HUES6 (cell line): ENCODE results near the gene LTBP2.

Source experiments
- H3K27ac ChIP-seq: 2 replicates; pipeline ENCODE4 v1.7.0; 2013; ENCODE audit warnings: low read depth, mild to moderate bottlenecking, low read length, inconsistent platforms
- H3K27me3 ChIP-seq: 2 replicates; pipeline ENCODE4 v1.6.1; 2013; ENCODE audit warnings: low read length; ENCODE audit not compliant: control insufficient read depth, insufficient read depth
- H3K36me3 ChIP-seq: 2 replicates; pipeline ENCODE4 v1.6.1; 2013; ENCODE audit warnings: low read length; ENCODE audit not compliant: control insufficient read depth, insufficient read depth
- H3K4me1 ChIP-seq: 2 replicates; pipeline ENCODE4 v1.6.1; 2013; ENCODE audit warnings: low read length; ENCODE audit not compliant: control insufficient read depth, insufficient read depth
- H3K4me3 ChIP-seq: 2 replicates; pipeline ENCODE4 v1.5.1; 2013; ENCODE audit warnings: low read depth, low read length
- H3K9ac ChIP-seq: one replicate; pipeline ENCODE4 v1.6.1; 2013; ENCODE audit warnings: mild to moderate bottlenecking, low read length
- H3K9me3 ChIP-seq: 2 replicates; pipeline ENCODE4 v1.6.1; 2013; ENCODE audit warnings: low read depth, low read length; ENCODE audit not compliant: control insufficient read depth, insufficient read depth

The LTBP2 gene

GRCh38 chr14:74611650-74612349 lies at the start of gene LTBP2:
Gene LTBP2, minus strand, starts transcription at chr14:74612237. Its CDS starts 293 bp downstream, at chr14:74611944.
- Histone ChIP-seq H3K36me3 (no peaks in the 10 kb centered on the region), H3K4me3 (peak within 1 kb of the TSS; percentile 63), H3K27me3 (peaks cover 35% of the 10 kb centered on the region), H3K4me1 (peaks cover 8% of the 10 kb centered on the region; the same call in 1 of the 2 replicates), H3K27ac (no peak within 1 kb of the TSS), H3K9me3 (peaks cover 4% of the 10 kb centered on the region; the same call in 1 of the 2 replicates), H3K9ac (peak within 1 kb of the TSS; percentile 59)

DNA sequence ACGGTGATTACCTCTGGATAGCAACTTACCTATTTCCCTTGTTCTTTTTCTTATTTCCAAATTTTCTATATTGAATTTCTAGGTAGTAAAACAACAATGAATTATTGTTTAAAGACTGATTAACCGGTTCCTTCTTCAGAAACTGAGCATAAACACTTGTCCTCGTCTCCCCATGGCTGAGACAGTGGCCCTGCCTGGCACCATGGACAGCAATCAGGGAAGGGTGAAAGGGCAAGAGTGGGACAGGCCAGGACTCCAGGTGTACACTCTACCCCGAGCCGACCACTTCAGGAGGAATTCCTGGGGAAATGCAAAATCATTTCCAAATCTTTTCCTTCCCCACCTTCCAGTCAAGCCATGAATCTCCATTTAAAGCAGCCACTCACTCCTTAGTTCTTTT lies 48.8 kb upstream of the LTBP2 start:
- Histone ChIP-seq H3K4me1 (no peaks in the 10 kb centered on the region), H3K9ac (no peak overlapping the region), H3K9me3 (no peaks in the 10 kb centered on the region), H3K4me3 (no peak overlapping the region), H3K36me3 (peaks cover 67% of the 10 kb centered on the region), H3K27me3 (no peaks in the 10 kb centered on the region), H3K27ac (no peak overlapping the region)

- no peaks in the 10 kb centered on the region for H3K4me1 ChIP-seq
- peaks cover 60% of the 10 kb centered on the region for H3K36me3 ChIP-seq
- no peak overlapping the region for H3K4me3 ChIP-seq
- no peak overlapping the region for H3K9ac ChIP-seq
- no peaks in the 10 kb centered on the region for H3K27me3 ChIP-seq
- no peaks in the 10 kb centered on the region for H3K9me3 ChIP-seq
- H3K27ac ChIP-seq, result no peak overlapping the region
Observed at GRCh38 chr14:74660167-74660566, 48.1 kb upstream of the LTBP2 start.

DNA sequence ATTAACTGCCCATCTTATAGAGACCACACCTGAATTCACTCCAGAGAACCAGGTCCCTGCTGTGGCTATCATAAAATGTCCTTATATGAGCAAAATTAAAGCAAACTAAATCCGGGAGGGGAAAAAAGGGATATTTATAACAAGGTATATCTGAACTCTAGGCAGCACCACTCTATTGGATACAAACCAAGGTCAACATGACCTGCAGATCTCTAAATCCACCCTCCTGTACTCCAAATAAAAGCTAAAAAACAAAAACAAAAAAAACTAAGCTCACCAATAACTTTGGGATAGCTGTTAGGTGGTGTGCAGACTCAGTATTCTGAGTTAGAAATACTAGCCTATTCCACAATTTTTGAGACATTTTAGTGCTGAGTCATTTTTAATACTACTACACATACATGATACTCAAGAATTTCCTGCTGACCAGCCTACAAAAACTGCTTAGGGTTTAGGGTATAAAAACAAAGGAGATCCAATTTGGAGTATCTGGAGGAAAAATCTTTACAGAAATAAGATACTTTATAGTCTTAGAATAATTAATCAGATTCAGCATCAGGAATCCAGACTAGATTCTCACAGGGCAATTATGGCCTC lies 46.6 kb upstream of the LTBP2 start:
- Histone ChIP-seq H3K36me3 (peaks cover 50% of the 10 kb centered on the region), H3K9me3 (no peaks in the 10 kb centered on the region), H3K9ac (no peak overlapping the region), H3K4me1 (no peaks in the 10 kb centered on the region), H3K27me3 (no peaks in the 10 kb centered on the region), H3K27ac (no peak overlapping the region), H3K4me3 (no peak overlapping the region)

DNA sequence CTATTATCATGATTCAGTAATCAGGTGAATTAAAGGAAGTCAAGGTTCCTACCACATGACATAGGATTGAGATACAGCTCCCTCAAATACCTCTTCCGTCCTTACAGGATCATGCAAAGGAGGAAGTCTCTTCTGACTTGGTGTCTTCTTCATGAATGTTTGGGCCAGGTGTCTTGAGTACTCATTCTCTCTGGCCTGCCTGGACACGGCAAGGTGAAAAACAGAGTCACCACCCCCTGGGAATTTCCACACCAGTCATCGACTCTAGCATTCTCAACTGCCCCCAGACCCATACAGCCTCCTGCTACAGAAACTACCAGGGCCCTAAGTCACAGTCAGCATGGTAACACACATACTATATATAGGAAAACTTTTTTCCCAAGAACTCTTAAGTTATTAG lies 44.9 kb upstream of the LTBP2 start:
- H3K9ac ChIP-seq, result no peak overlapping the region
- H3K27ac ChIP-seq, result no peak overlapping the region
- H3K4me1 ChIP-seq, result no peaks in the 10 kb centered on the region
- no peaks in the 10 kb centered on the region for H3K9me3 ChIP-seq
- no peak overlapping the region for H3K4me3 ChIP-seq
- H3K36me3 ChIP-seq, result peaks cover 34% of the 10 kb centered on the region
- no peaks in the 10 kb centered on the region for H3K27me3 ChIP-seq

GRCh38 chr14:74655599-74656395 lies 43.8 kb upstream of the LTBP2 start:
- no peak overlapping the region for H3K27ac ChIP-seq
- H3K4me1 ChIP-seq, result no peaks in the 10 kb centered on the region
- no peaks in the 10 kb centered on the region for H3K9me3 ChIP-seq
- H3K36me3 ChIP-seq, result peaks cover 23% of the 10 kb centered on the region
- H3K27me3 ChIP-seq, result no peaks in the 10 kb centered on the region
- no peak overlapping the region for H3K9ac ChIP-seq
- H3K4me3 ChIP-seq, result no peak overlapping the region

DNA sequence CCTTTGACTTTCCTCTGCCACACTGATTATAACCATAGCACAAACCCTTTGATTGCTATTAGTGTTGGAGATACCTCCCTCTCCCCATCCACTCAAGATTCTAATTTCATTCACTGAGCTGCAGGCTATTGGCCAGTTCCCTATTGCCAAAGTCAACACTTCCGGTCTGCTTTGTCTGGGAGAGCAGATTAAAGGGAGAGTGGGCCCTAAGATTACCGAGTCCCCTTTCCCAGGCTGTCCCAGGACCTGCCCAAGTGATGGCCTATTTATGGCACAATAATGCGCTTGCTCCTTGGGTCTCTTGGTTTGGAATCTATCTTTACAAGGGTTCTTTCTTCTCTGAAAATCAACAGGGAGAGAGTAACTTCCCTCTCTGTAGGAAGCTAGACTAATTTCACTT lies 42.9 kb upstream of the LTBP2 start:
- H3K4me3 ChIP-seq, result no peak overlapping the region
- H3K27ac ChIP-seq, result no peak overlapping the region
- H3K27me3 ChIP-seq, result no peaks in the 10 kb centered on the region
- no peaks in the 10 kb centered on the region for H3K4me1 ChIP-seq
- no peak overlapping the region for H3K9ac ChIP-seq
- peaks cover 15% of the 10 kb centered on the region for H3K36me3 ChIP-seq
- no peaks in the 10 kb centered on the region for H3K9me3 ChIP-seq

- Histone ChIP-seq H3K27ac (no peak overlapping the region), H3K27me3 (no peaks in the 10 kb centered on the region)
Observed at GRCh38 chr14:74653386-74654138, 41.5 kb upstream of the LTBP2 start.

GRCh38 chr14:74652541-74652940 lies 40.5 kb upstream of the LTBP2 start:
- Histone ChIP-seq H3K36me3 (peaks cover 9% of the 10 kb centered on the region; the same call in 1 of the 2 replicates), H3K4me1 (peaks cover 8% of the 10 kb centered on the region; the same call in 1 of the 2 replicates), H3K9me3 (no peaks in the 10 kb centered on the region), H3K4me3 (no peak overlapping the region), H3K27ac (no peak overlapping the region), H3K27me3 (no peaks in the 10 kb centered on the region), H3K9ac (no peak overlapping the region)

More at GRCh38 chr14:74653386-74654138, 41.5 kb upstream of the LTBP2 start:
- no peaks in the 10 kb centered on the region for H3K9me3 ChIP-seq
- H3K9ac ChIP-seq, result no peak overlapping the region
- H3K4me3 ChIP-seq, result no peak overlapping the region
- H3K36me3 ChIP-seq, result peaks cover 9% of the 10 kb centered on the region; the same call in 1 of the 2 replicates
- H3K4me1 ChIP-seq, result no peaks in the 10 kb centered on the region; the same call in 1 of the 2 replicates

DNA sequence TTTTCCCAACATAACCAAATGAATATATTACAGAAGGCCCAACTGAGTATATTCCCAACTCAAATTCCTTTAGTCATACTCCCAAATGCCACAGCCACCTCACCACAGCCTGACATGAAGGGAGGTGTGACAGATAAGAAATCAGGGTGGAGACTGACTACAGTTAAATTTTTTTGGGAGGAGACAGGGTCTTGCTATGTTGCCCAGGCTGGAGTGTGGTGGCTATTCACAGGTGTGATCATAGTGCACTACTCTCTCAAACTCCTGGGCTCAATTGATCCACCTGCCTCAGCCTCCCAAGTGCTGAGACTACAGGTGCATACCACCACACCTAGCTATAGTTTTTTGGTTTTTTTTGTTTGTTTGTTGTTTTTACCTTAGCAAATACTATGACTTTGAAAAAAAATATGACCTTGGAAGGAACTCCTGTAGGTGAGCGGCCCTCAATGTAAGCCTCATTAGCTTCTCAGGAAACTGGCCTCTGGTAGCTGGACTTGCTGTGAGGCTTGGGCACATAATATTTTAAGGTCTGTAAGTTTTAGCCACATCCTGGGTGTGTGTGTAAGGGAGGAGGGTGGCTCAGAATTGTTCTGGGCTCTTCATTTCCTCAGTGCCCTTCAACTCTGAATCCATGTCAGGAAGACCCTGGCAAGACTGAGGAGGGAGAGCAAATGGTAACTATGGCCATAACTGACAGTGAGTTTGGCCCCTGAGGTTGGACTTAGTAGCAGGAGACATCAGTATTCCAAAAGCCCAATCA lies 39.1 kb upstream of the LTBP2 start:
- Histone ChIP-seq H3K9ac (no peak overlapping the region), H3K9me3 (no peaks in the 10 kb centered on the region), H3K27ac (no peak overlapping the region), H3K36me3 (no peaks in the 10 kb centered on the region), H3K27me3 (no peaks in the 10 kb centered on the region), H3K4me1 (peaks cover 10% of the 10 kb centered on the region; the same call in 1 of the 2 replicates), H3K4me3 (no peak overlapping the region)
